GM21737 (cell line): Measurements from ENCODE around the gene NUP85.
A peak's percentile ranks its signal among the peaks of the same experiment; 100 is the strongest.
"Not testable (repeated sequence)": the region's sequence is repeated elsewhere in the genome, so short reads cannot be mapped to it uniquely, and the experiment has no call there.

Source experiments
- ATAC-seq: cut with Tn5 transposase; IDR thresholded peaks from one replicate; pipeline ENCODE4 v1.9.1; 2021; ENCODE audit warnings: mild to moderate bottlenecking, moderate library complexity; ENCODE audit not compliant: unreplicated experiment

Gene NUP85, protein sequence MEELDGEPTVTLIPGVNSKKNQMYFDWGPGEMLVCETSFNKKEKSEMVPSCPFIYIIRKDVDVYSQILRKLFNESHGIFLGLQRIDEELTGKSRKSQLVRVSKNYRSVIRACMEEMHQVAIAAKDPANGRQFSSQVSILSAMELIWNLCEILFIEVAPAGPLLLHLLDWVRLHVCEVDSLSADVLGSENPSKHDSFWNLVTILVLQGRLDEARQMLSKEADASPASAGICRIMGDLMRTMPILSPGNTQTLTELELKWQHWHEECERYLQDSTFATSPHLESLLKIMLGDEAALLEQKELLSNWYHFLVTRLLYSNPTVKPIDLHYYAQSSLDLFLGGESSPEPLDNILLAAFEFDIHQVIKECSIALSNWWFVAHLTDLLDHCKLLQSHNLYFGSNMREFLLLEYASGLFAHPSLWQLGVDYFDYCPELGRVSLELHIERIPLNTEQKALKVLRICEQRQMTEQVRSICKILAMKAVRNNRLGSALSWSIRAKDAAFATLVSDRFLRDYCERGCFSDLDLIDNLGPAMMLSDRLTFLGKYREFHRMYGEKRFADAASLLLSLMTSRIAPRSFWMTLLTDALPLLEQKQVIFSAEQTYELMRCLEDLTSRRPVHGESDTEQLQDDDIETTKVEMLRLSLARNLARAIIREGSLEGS

DNA sequence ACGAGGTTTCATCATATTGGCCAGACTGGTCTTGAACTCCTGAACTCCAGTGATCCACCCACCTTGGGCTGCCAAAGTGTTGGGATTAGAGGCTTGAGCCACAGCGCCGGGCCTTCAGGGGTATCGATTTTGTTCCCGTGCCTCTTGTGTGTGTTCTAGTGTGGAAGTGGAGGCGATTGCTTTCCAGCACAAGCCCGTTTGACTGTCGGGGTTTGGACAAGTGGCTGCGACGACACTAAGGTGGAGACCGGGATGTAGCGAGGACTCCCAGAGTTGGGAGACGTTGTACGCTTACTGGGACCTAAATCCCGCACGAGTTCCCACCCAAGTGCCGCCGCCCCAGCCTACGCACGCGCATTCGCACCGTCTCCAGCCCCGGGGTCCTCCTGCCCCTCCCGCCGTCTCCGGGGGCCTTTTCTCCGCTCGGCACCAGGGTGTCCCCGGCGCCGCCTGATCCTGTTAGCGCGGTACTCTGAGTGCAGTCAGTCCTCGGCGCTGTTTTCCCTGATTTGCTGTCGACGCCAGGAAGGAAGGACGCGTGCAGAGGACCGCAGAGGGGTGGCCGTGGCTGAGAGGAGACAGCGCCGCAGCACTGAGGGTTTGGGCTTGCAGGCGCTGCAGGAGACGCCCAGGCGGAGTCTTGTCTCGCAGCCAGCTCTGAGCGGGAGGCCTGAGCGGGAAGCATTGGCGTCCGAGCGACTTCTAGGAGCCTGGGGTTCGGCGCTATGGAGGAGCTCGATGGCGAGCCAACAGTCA is at the start of gene NUP85:
Gene NUP85 (plus strand): TSS at position 643 of the 756 bp plus-strand sequence. CDS start 83 bp downstream, at position 726.
- ATAC-seq: peak; percentile 78

DNA sequence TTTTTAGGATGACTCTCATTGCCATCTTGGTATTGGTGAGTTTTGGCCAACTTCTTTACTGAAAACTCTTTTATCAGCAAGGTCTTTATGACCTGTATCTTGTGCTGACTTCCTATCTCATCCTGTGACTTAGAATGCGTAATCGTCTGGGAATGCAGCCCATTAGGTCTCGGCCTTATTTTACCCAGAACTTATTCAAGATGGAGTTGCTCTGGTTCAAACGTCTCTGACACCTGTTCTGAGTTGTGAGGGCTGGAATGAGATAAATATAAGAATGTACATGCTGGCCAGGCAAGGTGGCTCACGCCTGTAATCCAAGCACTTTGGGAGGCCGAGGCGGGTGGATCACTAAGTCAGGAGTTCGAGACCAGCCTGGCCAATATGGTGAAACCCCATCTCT is 47.0 kb upstream of the NUP85 start:
- not testable (repeated sequence) for ATAC-seq

DNA sequence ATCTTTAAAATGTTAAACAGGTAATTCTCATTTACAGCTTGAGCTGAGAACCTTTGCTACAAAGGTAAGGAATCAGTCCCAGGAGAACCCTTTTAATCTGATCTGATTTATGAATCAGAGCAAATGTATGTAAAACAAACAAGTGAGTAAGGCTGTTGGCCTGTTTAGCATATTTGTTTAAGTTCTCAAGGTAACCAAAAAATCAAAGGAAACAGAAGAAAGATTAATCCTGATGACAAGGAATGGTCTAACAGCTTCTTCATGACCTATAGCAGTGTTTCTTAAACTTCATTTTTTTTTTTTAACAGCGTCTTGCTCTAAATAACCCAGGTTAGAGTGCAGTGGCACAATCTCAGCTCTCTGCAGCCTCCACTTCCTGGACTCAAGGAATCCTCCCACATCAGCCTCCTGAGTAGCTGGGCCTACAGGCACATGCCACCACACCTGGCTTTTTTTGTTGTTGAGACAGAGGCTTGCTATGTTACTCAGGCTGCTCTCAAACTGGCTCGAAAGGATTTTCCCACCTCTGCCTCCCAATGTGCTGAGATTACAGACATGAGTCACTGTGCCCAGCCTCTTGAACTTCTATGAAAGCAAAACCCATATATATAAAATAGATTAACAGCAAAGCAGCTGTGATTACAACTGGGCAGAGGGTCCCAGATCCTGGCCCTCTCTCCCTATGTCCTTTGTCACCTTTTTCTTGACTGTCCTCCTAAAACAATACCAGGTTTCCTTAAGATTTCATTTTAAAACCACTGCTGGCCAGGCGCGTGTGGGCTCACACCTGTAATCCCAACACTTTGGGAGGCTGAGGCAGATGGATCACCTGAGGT is 46.1 kb upstream of the NUP85 start:
- no peak for ATAC-seq

DNA sequence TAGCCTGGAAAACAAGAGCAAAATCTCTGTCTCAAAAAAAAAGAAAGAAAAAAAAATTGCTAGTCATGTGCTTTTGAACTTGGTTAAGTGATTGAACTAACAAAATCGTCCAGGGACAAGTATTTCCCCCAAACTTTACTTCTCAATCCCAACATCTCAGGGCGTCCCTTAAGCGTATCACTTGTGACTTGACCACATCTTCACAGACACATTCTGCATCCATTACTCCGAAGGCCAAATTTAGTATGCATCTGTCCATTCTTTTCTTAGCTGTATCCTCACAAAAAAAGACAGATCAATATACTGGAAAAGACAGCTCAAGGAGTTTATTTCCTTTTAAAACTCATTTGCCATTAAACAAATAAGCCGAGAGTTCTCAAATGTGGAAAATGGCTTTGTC is 45.3 kb upstream of the NUP85 start:
- no peak for ATAC-seq

DNA sequence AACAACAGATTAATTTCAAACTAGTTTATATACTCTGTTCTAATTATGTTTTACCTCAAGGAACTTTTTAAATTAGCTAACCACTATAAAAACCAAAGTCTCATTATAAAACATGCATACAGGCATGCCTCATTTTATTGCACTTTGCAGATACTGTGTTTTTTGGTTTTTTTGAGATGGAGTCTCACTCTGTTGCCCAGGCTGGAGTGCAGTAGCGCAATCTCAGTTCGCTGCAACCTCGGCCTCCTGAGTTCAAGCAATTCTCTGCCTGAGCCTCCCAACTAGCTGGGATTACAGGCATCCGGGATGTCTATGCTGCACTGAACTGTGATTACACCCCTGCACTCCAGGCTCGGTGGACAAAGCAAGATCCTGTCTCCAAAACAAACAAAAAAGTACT is 42.4 kb upstream of the NUP85 start:
- no peak for ATAC-seq

DNA sequence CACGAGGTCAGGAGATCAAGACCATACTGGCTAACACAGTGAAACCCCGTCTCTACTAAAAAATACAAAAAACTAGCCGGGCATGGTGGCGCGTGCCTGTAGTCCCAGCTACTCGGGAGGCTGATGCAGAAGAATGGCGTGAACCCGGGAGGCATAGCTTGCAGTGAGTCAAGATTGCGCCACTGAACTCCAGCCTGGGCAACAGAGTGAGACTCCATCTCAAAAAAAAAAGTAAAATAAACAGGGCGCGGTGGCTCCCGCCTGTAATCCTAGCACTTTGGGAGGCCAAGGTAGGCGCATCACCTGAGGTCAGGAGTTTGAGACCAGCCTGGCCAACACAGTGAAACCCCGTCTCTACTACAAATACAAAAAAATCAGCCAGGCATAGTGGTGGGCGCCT is 40.9 kb upstream of the NUP85 start:
- ATAC-seq: not testable (repeated sequence)

DNA sequence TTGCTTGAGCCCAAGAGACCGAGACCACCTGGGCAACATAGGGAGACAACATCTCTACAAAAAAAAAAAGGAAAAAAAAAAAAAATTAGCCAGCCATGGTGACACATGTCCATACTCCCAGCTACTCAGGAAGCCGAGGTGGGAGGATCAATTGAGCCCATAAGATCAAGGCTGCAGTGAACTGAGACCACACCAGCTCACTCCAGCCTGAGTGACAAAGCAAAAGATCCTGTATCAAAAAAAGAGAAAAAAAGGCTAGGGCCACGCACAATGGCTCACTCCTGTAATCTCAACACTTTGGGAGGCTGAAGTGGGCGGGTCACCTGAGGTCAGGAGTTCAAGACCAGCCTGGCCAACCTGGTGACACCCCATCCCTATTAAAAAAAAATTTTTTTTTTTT is 36.5 kb upstream of the NUP85 start:
- no peak for ATAC-seq

DNA sequence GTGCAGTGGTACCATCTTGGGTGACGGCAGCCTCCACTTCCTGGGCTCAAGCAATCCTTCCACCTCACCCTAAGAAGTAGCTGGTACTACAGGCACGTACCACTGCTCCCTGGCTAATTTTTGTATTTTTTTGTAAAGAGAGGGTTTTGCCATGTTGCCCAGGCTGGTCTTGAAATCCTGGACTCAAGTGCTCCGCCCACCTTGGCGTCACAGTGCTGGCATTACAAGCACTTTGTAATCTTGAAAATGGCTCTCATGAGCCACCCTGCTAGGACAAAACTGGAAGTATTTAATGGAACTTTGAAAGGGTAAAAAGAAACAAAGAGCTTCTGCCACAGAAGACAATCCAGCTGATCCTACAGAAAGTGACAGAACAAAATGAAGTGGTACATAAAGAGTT is 32.0 kb upstream of the NUP85 start:
- no peak for ATAC-seq

DNA sequence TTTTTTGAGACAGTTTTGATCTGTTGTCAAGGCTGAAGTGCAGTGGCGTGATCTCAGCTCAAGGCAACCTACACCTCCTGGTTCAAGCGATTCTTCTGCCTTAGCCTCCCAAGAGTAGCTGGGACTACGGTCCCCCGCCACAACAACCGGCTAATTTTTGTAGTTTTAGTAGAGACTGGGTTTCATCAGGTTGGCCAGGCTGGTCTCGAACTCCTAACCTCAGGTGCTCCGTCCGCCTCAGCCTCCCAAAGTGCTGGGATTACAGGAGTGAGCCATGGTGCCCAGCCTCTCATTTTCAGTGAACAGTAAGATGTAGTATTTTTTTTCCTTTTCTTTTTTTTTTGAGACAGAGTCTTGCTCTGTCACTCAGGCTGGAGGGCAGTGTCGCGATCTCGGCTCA is 30.5 kb upstream of the NUP85 start:
- no peak for ATAC-seq

DNA sequence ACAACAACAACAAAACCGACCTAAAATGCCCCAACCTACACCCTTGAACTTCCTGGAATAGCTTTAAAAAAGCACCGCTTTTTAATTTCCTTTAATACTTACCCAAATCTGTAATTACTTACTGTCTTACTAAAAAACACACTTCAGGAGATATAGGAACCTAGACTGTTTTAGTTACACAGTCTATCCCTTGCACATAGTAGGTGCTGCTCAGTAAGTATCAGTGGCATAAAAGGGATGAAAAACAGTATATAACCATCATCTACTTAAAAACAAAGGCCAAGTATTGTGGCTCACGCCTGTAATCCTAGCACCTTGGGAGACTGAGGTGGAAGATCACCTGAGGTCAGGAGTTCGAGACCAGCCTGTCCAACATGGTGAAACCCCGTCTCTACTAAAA is 28.9 kb upstream of the NUP85 start:
- ATAC-seq: no peak

DNA sequence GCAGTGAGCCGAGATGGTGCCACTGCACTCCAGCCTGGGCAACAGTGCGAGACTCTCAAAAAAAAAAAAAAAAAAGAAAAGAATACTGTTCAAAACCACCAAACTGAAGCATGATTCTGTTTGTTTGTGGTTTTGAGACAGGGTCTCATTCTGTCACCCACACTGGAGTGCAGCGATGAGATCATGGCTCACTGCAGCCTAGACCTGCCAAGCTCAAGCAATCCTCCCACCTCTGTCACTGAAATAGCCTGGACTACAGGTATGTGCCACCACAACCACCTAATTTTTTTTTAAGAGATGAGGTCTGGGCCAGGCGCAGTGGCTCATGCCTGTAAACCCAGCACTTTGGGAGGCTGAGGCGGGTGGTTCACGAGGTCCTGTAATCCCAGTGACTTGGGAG is 27.0 kb upstream of the NUP85 start:
- ATAC-seq: no peak

DNA sequence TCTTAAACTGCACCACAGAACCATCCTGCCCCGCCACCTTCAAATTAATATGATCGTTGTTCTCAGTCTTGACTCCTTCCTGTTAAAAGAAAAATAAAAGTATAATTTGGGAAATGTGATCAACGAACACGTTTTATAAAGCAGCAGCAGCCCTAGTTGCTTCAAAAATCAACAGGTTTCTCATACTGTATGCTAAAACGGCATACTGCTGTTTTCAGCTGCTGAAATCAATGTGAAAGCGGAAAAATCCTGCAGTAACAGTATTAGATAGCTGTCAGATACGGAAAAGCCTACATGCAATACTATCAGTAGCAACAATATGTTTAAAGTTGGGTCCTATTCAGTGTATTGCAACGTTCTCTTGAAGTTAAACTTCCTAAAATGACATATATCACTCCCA is 24.4 kb upstream of the NUP85 start:
- ATAC-seq: no peak

DNA sequence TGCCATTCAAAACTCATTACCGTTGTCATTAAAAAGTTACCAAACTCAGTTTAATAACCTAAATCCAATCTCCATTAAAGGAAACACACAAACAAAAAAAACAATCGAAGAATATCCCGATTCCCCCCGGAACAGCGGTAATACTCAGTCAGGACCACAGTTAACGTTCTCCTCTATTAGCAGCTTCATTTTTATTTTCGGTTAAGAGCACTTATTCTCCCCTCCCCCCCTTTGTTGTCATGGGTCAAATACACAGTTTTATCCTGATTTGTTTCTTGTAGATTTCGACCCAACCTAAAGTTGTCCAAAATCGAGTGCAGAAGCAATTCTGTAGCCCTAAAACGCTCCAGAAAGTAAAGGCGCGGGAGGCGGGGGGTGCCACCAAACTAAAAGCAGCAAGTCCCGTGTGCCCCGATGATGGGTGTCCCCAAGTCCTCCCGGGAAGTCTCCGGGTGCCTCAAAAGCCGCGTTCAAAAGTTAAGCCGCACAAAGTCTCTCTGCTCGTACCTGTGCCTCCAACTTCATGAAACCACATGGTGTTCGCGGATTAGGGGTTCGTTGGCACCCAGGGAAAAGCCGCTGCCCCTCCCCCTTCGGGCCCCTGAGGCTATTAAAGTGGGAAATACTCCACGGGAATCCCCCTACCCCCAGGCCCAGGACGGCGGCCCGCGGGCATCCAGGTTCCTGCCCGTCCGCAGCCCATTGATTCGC is 23.7 kb upstream of the NUP85 start:
- ATAC-seq: peak; percentile 10

DNA sequence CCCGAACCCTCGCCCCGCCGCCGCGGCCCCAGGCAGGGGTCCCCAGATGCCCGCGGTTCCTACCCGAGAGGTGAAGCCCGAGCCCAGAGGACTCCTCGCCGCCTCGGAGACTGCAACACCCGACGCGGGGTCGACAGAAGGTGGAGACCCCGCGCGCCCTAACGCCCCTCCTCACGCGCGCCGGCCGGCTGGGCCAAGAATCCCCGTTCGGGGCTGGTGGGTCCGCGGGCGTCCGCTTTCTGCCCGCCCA is 23.2 kb upstream of the NUP85 start:
- ATAC-seq: peak; percentile 17

DNA sequence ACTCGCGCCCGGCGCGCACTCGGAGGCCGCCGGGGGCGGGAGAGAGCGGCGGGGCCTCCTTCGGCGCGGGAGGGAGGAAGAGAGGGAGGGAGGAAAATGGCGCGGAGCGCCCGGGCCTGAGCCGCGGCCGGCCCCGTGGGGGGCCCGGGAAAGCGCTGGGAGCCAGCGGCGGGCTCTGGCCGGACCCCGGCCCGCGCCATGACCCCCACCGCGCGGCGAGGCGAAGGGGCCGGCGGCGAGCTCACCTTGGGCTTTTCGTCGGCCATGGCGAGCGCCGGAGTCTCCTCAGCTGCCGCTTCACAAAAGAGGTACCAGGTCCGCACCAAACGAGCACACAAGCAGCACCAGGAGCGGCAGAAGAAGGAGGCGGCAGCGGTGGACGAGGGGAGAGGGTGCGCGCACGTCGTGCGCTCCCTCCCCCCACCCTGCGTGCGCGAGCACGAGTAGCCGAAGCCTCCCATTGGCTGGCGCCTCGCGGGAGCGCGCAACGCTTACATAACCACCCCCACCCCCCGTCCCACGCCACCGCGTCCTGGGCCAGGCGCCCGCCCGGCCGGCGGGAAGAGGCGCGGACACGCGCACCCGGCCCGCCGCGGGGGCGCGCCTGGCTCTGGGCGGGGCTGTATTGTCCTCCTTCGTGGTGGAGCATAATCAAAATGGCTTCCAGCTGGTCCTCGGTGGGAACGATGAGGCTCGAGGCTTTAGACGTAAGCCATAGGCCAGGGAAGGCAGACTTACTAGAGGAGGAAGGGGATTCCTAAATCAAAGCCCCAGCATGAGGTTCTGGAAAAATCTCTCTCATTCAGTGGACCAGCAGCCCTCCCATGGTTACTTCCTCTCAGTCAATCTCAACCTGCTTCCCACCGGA is 22.7 kb upstream of the NUP85 start, which contains the start of gene SUMO2:
Gene SUMO2 (minus strand): TSS at position 391 of the 868 bp plus-strand sequence. CDS start 125 bp downstream, at position 266.
- ATAC-seq: peak; percentile 73

DNA sequence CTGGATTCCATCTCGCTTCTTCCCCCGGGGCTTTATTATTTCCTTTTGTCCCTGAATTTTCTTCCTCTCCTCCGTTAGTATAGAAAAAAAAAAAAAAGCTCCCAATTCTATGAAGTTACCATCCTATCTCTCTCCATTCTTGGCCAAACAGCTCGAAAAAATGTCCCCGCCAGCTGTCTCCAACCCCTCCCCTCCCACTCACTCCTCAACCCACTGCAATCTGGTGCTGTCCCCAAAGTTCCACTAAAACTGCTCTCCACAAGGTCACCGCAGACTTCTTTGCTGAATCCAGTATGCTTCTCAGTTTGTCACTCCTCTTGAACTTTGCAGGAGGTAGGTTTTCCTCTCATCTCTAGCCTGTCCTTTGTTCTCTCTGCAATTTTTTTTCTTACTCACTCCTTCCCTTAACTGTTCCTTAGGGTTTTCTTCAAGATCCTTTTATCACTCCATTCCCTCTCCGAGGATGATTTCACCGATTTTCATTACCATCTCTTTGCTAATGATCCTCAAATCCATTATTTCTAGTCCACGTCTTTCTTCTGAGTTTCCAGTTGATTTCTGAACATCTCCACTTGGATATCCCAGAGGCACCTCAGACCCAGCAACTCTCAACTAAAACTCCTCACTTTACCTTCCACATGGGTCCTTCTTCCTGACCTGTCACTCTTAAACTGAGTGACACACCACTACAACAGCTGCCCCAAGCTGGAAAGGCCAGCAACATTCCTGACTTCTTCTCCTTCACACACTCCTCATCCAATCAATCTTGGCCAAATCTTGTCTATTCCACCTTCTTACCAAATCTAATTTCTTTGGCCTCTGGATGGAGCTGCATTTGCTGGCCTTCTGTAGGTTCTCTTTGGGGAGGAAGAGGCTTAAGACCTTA is 21.2 kb upstream of the NUP85 start:
- no peak for ATAC-seq

DNA sequence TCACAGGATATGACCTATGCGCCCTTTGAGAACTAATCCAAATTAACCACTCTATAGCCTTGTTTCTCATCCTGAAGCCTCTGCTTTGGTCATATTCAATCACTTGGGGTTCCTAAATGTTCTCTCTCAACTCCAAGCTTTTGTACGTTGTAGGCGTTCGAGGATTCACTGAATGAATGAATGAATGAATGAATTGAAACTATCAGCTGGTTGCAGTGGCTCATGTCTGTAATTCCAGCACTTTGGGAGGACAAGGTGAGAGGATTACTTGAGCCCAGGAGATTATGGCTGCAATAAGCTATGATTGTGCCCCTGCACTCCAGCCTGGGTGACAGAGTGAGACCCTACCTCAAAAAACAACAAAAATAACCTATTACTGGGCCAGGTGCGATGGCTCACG is 16.9 kb upstream of the NUP85 start:
- no peak for ATAC-seq

DNA sequence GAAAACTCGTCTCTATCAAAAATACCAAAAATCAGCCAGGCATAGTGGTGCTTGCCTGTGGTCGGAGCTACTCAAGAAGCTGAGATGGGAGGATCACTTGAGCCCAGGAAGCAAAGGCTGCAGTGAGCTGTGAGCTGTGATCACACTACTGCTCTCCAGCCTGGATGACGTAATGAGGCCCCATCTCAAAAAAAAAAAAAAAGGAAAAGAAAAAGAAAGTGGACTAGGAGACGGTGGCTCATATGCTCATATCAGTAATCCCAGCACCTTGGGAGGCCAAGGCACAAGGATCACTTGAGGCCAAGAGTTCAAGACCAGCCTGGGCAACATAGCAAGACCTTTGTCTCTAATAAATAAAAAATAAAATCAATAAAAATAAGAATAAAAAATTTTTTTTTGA is 13.9 kb upstream of the NUP85 start:
- no peak for ATAC-seq
